Neuronal stem cell (in vitro differentiated cells): ENCODE data around the gene AGBL4.

Source experiments
- DNase-seq: peaks from one replicate; pipeline ENCODE4 v3.0.0-alpha.2; 2013; ENCODE audit warnings: low spot score
- H2AFZ ChIP-seq: one replicate; pipeline ENCODE4 v1.6.1; 2013; ENCODE audit warnings: mild to moderate bottlenecking, low read length, inconsistent platforms
- H2AK5ac ChIP-seq: 2 replicates; pipeline ENCODE4 v1.6.1; 2013; ENCODE audit warnings: low read depth, mild to moderate bottlenecking, inconsistent platforms, low read length, moderate library complexity, mixed read lengths
- H2BK120ac ChIP-seq: 2 replicates; pipeline ENCODE4 v1.6.1; 2013; ENCODE audit warnings: low read depth, mild to moderate bottlenecking, inconsistent platforms, low read length, moderate library complexity, mixed read lengths
- H2BK12ac ChIP-seq: one replicate; pipeline ENCODE4 v1.6.1; 2013; ENCODE audit warnings: low read length, inconsistent platforms
- H2BK15ac ChIP-seq: 2 replicates; pipeline ENCODE4 v1.6.1; 2013; ENCODE audit warnings: mild to moderate bottlenecking, low read length, inconsistent platforms, mixed read lengths
- H2BK5ac ChIP-seq: one replicate; pipeline ENCODE4 v1.6.1; 2013; ENCODE audit warnings: inconsistent platforms, mild to moderate bottlenecking, low read length, moderate library complexity
- H3K14ac ChIP-seq: one replicate; pipeline ENCODE4 v1.6.1; 2013; ENCODE audit warnings: low read length, inconsistent platforms
- H3K18ac ChIP-seq: 2 replicates; pipeline ENCODE4 v1.6.1; 2013; ENCODE audit warnings: low read length, inconsistent platforms
- H3K23ac ChIP-seq: 2 replicates; pipeline ENCODE4 v1.6.1; 2013; ENCODE audit warnings: low read depth, mild to moderate bottlenecking, mixed read lengths, low read length, inconsistent platforms; ENCODE audit not compliant: poor library complexity
- H3K27ac ChIP-seq: replicated peaks from 3 replicates; pipeline ENCODE4 v1.5.1; 2013; ENCODE audit warnings: low read length, inconsistent platforms
- H3K27me3 ChIP-seq, 3 experiments: 2 replicates each; pipeline ENCODE4 v1.6.1; 2013; ENCODE audit warnings: low read length in 3 of 3, mild to moderate bottlenecking in 2 of 3, inconsistent platforms in 1 of 3, low read depth in 1 of 3, mixed read lengths in 1 of 3, moderate library complexity in 1 of 3; ENCODE audit not compliant: control insufficient read depth in 3 of 3, insufficient read depth in 3 of 3
- H3K36me3 ChIP-seq, 2 donors: replicated peaks in 1 of 2; 2 replicates each; pipeline ENCODE4 v1.6.1; 2013; ENCODE audit warnings: low read length in 2 of 2; ENCODE audit not compliant: control insufficient read depth in 2 of 2, insufficient read depth in 2 of 2
- H3K4ac ChIP-seq: 2 replicates; pipeline ENCODE4 v1.6.1; 2013; ENCODE audit warnings: inconsistent platforms, mild to moderate bottlenecking, low read length, moderate library complexity
- H3K4me1 ChIP-seq, 2 donors: 1 replicate in 1 of 2; 2 replicates in 1 of 2; pipeline ENCODE4 v1.6.1; 2013; ENCODE audit warnings: low read length in 2 of 2, low read depth in 1 of 2; ENCODE audit not compliant: control insufficient read depth in 2 of 2, insufficient read depth in 1 of 2
- H3K4me2 ChIP-seq: one replicate; pipeline ENCODE4 v1.6.1; 2013; ENCODE audit warnings: mild to moderate bottlenecking, low read length, inconsistent platforms; ENCODE audit not compliant: insufficient read depth, poor library complexity, severe bottlenecking
- H3K4me3 ChIP-seq, 2 donors: 2 replicates each; pipeline ENCODE4 v1.5.1; 2013; ENCODE audit warnings: low read length in 2 of 2, mild to moderate bottlenecking in 2 of 2, inconsistent platforms in 1 of 2, moderate library complexity in 1 of 2
- H3K79me1 ChIP-seq: one replicate; pipeline ENCODE4 v1.6.1; 2013; ENCODE audit warnings: low read depth, mild to moderate bottlenecking, inconsistent platforms, low read length, moderate library complexity
- H3K9ac ChIP-seq: one replicate; pipeline ENCODE4 v1.6.1; 2013; ENCODE audit warnings: mild to moderate bottlenecking, low read depth, low read length, inconsistent platforms; ENCODE audit not compliant: poor library complexity
- H3K9me3 ChIP-seq, 2 donors: replicated peaks in 1 of 2; 2 replicates each; pipeline versions ENCODE3 to v1.6.1; 2013; ENCODE audit warnings: low read length in 2 of 2, mild to moderate bottlenecking in 2 of 2, inconsistent platforms in 1 of 2, low read depth in 1 of 2, mixed read lengths in 1 of 2, moderate library complexity in 1 of 2; ENCODE audit not compliant: control insufficient read depth in 2 of 2, insufficient read depth in 1 of 2
- H4K8ac ChIP-seq: one replicate; pipeline ENCODE4 v1.6.1; 2013; ENCODE audit warnings: low read depth, mild to moderate bottlenecking, inconsistent platforms, low read length, moderate library complexity
- H4K91ac ChIP-seq: one replicate; pipeline ENCODE4 v1.6.1; 2013; ENCODE audit warnings: low read length, low read depth, mild to moderate bottlenecking, inconsistent platforms; ENCODE audit not compliant: poor library complexity
- WGBS, 2 donors: extraction: QIAGEN DNeasy Blood & Tissue Kit; methylation state at CpG; one replicate each; pipeline ENCODE4 v1.1.7; 2013; ENCODE audit warnings: missing lambda C conversion rate in 2 of 2, mixed read lengths in 1 of 2; ENCODE audit not compliant: insufficient read length in 2 of 2, insufficient replicate concordance in 1 of 2; ENCODE audit errors: extremely low coverage in 2 of 2; 5-methylcytosine and 5-hydroxymethylcytosine counted together

The AGBL4 gene

GRCh38 chr1:49106445-49106844 lies 917.3 kb downstream of the AGBL4 start:
- Histone ChIP-seq H2BK12ac (no peak overlapping the region), H3K9ac (no peak overlapping the region), H3K27me3 (no peaks in the 10 kb centered on the region), H3K18ac (no peak overlapping the region), H3K4ac (no peak overlapping the region), H2AFZ (no peak overlapping the region), H3K23ac (no peak overlapping the region), H3K36me3 (no peaks in the 10 kb centered on the region), H3K14ac (no peak overlapping the region), H4K91ac (no peak overlapping the region), H3K4me1 (no peaks in the 10 kb centered on the region), H2BK15ac (no peak overlapping the region), H3K9me3 (no peaks in the 10 kb centered on the region), H4K8ac (no peak overlapping the region), H2AK5ac (no peak overlapping the region), H3K27ac (no peak overlapping the region), H2BK120ac (no peak overlapping the region), H3K4me2 (no peak overlapping the region), H3K79me1 (no peaks in the 10 kb centered on the region), H3K4me3 (no peak overlapping the region), H2BK5ac (no peak overlapping the region)
- DNase-seq: no peak

DNA sequence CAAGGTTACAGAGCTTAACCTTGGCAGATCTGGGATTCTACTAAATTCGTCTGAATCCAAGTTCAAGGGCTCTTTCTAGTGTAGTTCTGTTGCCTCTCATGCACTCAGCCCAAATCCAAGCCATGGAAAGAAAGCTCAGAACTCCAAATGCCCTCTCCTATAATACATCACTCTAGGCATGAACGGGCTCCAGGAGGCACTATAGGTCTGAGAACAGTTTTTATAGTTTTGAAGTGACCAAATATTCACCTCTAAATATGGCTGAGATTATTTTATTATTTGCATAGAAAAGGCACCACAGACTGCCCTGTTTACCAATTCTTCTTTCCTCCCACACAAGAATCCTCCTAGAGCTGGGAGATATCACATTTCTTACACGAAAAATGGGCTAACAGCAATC lies 919.2 kb downstream of the AGBL4 start:
- WGBS, 2 donors: no CpG with 5 or more reads among the region's 3 CpGs
- no peak overlapping the region for H3K23ac ChIP-seq

DNA sequence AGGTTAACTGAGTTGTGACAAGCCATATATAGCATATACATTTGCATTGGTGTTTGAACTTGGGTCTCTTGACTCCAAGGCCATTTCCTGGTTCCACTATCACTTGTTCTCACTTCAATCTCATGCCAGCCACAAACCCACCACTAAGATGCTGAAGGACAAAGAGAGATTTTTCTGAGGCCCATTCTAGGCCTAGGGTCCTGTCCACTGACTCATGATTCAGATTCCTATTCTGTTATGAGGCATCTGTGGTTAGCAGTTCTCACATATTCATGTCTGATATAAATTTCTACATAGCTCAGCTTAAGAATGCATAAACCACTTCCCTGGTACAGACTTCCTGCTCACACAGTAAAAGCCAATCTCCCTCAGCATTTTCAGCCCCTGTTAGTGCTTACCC lies 921.0 kb downstream of the AGBL4 start:
- no peaks in the 10 kb centered on the region for H3K9me3 ChIP-seq
- H3K9ac ChIP-seq: no peak overlapping the region
- no peak overlapping the region for H2BK12ac ChIP-seq
- no peak overlapping the region for H3K27ac ChIP-seq
- H2AK5ac ChIP-seq: no peak overlapping the region
- no peak overlapping the region for H2BK5ac ChIP-seq
- no peak overlapping the region for H3K4ac ChIP-seq
- H2AFZ ChIP-seq: no peak overlapping the region
- H3K23ac ChIP-seq: no peak overlapping the region
- H3K4me3 ChIP-seq: no peak overlapping the region
- H2BK15ac ChIP-seq: no peak overlapping the region
- H3K4me2 ChIP-seq: no peak overlapping the region
- H3K18ac ChIP-seq: no peak overlapping the region
- H3K14ac ChIP-seq: no peak overlapping the region
- H4K8ac ChIP-seq: no peak overlapping the region
- H3K79me1 ChIP-seq: no peaks in the 10 kb centered on the region
- H2BK120ac ChIP-seq: no peak overlapping the region
- DNase-seq: no peak
- H3K36me3 ChIP-seq: no peaks in the 10 kb centered on the region
- no peaks in the 10 kb centered on the region for H3K27me3 ChIP-seq
- no peaks in the 10 kb centered on the region for H3K4me1 ChIP-seq
- no peak overlapping the region for H4K91ac ChIP-seq

More for the DNA sequence above, 919.2 kb downstream of the AGBL4 start:
- H3K14ac ChIP-seq: no peak overlapping the region
- H3K9me3 ChIP-seq: no peaks in the 10 kb centered on the region
- H2BK5ac ChIP-seq: no peak overlapping the region
- H4K91ac ChIP-seq: no peak overlapping the region
- H3K9ac ChIP-seq: no peak overlapping the region
- no peak overlapping the region for H4K8ac ChIP-seq
- DNase-seq: no peak
- H2AFZ ChIP-seq: no peak overlapping the region
- no peak overlapping the region for H3K27ac ChIP-seq
- H2AK5ac ChIP-seq: no peak overlapping the region
- H3K27me3 ChIP-seq: no peaks in the 10 kb centered on the region
- H3K4me3 ChIP-seq: no peak overlapping the region
- no peak overlapping the region for H2BK12ac ChIP-seq
- no peak overlapping the region for H2BK120ac ChIP-seq
- H3K18ac ChIP-seq: no peak overlapping the region
- no peak overlapping the region for H2BK15ac ChIP-seq
- no peaks in the 10 kb centered on the region for H3K79me1 ChIP-seq
- no peak overlapping the region for H3K4me2 ChIP-seq
- H3K36me3 ChIP-seq: no peaks in the 10 kb centered on the region
- no peak overlapping the region for H3K4ac ChIP-seq
- H3K4me1 ChIP-seq: no peaks in the 10 kb centered on the region

- Histone ChIP-seq H3K4me2 (no peak overlapping the region), H2AK5ac (no peak overlapping the region), H3K27me3 (no peaks in the 10 kb centered on the region), H3K9me3 (no peaks in the 10 kb centered on the region), H2BK15ac (no peak overlapping the region), H3K9ac (no peak overlapping the region), H4K91ac (no peak overlapping the region), H3K4me3 (no peak overlapping the region), H2AFZ (no peak overlapping the region), H2BK5ac (no peak overlapping the region), H3K4me1 (no peaks in the 10 kb centered on the region), H3K79me1 (no peaks in the 10 kb centered on the region), H3K18ac (no peak overlapping the region), H3K4ac (no peak overlapping the region), H2BK12ac (no peak overlapping the region), H3K14ac (no peak overlapping the region), H3K23ac (no peak overlapping the region), H2BK120ac (no peak overlapping the region), H3K27ac (no peak overlapping the region), H3K36me3 (no peaks in the 10 kb centered on the region), H4K8ac (no peak overlapping the region)
- WGBS, 2 donors: no CpG with 5 or more reads among the region's 5 CpGs
- DNase-seq: no peak
Observed at GRCh38 chr1:49098866-49099265, 924.9 kb downstream of the AGBL4 start.
